ENCODE data around the gene ADARB2.
"Not testable (repeated sequence)": the region's sequence is repeated elsewhere in the genome, so short reads cannot be mapped to it uniquely, and the experiment has no call there.

- TF ChIP-seq, protein P1, sequence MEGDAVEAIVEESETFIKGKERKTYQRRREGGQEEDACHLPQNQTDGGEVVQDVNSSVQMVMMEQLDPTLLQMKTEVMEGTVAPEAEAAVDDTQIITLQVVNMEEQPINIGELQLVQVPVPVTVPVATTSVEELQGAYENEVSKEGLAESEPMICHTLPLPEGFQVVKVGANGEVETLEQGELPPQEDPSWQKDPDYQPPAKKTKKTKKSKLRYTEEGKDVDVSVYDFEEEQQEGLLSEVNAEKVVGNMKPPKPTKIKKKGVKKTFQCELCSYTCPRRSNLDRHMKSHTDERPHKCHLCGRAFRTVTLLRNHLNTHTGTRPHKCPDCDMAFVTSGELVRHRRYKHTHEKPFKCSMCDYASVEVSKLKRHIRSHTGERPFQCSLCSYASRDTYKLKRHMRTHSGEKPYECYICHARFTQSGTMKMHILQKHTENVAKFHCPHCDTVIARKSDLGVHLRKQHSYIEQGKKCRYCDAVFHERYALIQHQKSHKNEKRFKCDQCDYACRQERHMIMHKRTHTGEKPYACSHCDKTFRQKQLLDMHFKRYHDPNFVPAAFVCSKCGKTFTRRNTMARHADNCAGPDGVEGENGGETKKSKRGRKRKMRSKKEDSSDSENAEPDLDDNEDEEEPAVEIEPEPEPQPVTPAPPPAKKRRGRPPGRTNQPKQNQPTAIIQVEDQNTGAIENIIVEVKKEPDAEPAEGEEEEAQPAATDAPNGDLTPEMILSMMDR (IDR thresholded peaks at IDR 0.05): not testable (repeated sequence)
- not testable (repeated sequence) for TF ChIP-seq POLR2A (IDR thresholded peaks at IDR 0.05)
Observed at GRCh38 chr10:1616701-1617100, 120.6 kb downstream of the ADARB2 start.
